D341Med (cell line): ENCODE results near the gene RNF4.
"Not testable (repeated sequence)": the region's sequence is repeated elsewhere in the genome, so short reads cannot be mapped to it uniquely, and the experiment has no call there.

Experiments
- DNase-seq: peaks from one replicate; pipeline ENCODE4 v3.0.0; 2012; ENCODE audit warnings: low spot score

RNF4 gene, protein sequence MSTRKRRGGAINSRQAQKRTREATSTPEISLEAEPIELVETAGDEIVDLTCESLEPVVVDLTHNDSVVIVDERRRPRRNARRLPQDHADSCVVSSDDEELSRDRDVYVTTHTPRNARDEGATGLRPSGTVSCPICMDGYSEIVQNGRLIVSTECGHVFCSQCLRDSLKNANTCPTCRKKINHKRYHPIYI

DNA sequence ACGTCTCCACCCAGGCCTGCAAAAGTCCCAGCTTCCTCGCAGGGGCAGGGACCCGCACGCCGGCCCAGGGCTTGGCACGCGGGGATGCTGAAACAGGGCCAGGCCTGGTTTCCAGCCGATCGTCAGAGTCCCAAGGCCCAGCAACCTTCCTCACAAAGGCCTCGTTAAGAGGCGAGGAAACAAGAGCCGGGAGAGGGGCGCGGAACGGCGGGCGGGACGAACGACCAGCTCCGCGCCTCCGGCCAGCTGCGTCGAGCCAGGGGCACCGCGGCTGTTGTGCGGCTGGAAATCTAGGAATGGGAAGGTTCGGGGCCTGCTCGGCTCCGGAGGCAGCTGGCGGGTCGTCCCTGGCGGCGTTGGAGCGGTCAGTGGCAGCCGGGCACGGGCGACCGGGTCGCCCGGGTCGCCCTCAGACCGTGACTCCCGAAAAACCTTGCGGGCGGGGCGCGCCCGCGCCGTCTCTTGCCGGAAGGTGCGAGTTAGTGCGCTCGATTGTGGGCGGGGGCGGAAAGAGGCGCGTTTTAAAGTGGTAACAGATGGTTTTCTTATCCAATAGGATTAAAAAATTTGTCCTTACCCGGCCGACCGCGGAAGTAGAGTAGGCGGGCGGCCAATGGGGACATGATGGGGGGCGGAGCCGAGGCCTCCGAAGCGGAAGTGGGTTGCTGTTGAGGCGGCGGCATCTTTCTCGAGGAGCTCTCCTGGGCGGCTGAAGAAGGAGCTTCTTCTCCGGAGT is at the start of gene RNF4:
RNF4 (plus strand) TSS at position 651 of the 736 bp plus-strand sequence. CDS start 21,388 bp downstream, outside the sequence.
- DNase-seq: peak; percentile 97

DNA sequence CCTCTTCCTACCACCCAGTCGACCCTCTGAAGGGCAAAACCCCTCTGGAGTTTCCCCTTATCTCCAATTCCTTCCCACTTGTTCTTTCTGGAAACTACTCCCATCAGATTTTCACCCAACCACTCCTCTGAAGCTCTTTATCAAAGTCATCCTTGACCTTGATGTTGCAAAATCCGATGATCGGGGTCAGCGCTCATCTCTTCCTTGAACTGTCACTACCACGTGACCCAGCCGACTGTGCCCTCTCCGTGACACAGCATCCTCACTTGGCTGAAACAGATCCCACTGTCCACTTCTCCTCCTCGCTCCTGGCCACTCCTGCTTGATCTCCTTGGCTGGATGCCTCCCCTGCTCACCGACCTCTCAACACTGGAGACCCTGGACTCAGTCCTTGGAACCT is 49.1 kb upstream of the RNF4 start:
- DNase-seq: no peak

DNA sequence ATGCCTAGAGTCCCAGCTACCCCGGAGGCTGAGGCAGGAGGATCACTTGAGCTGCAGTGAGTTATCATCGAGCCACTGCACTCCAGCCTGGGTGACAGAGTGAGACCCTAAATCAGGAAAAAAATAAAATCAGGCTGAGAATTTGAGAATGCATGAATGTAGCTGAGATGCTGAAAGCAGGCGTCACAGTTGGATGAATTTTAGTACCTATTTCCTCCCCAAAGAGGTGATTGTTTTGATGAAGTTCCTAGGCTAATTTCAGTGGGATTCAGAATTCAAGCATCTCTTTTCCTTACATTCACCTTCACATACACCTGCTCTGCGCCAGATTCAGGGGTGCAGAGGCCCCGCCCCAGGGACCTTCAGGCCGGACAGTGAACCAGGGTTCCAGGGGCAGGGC is 47.0 kb upstream of the RNF4 start:
- no peak for DNase-seq

DNA sequence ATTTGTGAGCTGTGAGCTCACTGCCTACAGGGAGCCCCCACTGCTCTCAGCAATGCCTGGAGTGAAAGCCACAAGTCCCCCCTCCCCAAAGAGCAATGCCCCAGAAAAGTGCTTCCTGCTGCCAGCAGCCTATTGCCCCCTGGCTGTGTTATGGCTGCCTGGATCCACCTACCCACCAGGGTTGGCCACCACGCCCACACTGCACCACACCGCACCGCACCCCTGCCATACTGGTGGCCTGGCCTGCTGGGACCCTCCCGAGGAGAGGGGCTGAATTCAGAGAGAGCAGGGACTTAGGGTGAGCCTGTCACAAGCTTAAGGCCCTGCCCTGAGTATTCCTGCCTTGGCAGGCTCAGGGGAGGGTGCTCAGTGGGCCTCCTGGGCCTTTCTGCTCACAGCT is 45.8 kb upstream of the RNF4 start:
- no peak for DNase-seq

DNA sequence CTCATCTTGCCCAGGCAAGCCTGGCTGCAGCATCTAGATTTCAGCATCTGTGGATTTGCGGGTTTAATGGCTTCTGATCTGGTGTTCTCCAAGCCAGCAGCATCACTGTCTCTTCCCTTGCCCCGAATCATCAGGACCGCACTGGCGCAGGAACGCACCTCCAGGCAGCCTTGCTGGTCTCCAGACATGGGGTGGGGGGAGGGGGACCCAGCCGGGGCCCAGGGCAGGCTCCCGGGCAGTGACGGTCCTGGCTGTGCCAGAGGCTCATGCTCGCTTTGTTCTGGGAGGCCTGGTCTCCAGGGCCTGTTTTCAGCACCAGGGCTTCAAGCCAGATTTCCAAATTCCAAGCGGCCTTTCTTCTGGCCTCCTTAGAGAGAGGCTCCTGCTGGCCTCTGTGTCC is 45.2 kb upstream of the RNF4 start:
- no peak for DNase-seq

DNA sequence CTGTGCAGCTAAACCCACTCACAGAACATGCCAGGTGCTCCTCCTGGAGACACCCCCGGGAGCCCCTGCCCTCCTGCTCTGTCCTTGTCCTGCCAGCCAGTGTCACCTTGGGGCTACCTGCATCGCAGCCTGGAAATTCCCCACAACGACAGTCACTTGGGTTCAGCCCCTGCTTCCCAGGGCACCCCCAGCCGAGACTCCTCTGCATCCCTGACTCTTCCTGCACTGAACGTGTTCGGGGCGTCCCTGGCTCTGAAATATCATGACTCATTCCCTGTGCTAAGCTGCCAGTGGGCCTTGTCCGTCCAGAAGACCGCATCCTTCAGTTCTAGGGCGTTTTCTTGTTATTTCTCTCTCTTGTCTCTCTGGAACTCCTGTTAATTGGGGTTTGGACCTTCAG is 44.3 kb upstream of the RNF4 start:
- no peak for DNase-seq

DNA sequence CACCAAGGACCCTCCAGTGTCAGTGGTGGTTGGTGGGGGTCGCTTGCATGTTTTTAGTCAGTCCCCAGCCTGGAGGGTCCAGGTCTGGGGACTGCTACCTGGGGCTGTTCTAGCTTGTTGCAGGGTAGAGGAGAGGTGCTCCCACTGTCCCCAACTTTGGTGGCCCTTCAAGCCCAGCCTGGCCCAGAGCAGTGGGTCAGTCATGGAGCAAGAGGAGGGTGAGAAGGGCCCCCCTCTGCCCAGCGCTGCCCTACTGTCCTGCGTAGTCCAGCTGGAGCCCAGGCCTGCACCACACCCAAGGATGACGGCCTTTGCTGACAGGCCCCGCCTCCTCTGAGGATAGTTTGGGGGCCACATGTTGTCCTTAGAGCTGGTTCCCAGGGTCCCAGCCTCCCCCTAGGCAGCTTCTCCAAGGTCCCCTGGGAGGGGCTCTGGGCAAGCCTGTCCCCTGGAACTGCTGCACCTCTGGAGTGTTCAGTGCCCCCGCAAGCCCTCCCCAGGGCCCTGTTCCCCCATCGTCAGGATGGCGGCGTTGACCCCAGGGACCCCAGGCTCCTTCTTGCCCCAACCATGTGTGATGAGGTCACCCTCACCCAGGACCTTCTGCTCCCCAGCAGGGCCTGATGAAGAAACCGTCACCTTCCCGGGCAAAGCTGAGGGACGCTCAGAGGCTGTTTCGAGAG is 43.4 kb upstream of the RNF4 start:
- no peak for DNase-seq

DNA sequence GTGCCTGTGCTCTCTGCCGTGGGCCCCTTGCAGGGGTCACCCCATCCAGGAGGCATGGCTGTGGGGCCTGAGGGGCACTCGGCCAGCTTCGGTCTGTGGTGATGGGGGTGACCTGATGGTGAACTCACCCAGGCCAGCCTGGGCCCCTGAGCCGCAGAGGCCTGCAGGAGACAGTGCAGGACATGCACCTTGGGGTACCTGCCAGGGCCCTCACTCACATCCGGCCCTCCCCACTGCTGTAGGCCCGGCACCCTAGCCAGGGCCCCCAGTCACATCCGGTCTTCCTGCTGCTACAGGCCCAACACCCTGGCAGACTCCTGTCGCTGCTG is 42.9 kb upstream of the RNF4 start:
- no peak for DNase-seq

DNA sequence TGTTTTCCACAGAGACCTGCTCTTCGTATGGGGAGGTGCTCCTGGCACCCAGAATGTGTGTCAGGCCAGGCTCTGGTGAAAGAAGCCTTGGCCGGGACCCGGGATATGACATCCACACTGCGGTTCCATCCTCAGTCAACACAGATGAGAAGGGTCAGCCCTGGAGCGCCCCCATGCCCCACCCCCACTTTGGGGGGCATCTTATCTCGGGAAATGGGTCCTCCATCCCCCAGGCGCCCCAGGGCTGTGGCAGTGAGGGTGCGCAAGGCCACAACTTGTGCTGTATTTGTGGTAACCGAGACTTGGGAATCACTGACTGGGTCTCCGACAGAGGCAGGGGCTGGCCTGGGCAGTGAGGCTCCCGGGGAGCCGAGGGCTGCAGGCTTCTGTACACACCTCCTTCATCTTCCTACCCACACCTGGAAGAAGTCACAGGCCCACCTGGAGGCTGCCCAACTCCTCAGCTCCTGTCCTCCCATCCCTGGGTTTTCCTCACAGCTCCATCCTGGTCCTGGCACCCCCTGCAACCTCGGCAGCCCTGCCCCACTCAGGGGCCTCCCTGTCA is 42.1 kb upstream of the RNF4 start:
- no peak for DNase-seq

DNA sequence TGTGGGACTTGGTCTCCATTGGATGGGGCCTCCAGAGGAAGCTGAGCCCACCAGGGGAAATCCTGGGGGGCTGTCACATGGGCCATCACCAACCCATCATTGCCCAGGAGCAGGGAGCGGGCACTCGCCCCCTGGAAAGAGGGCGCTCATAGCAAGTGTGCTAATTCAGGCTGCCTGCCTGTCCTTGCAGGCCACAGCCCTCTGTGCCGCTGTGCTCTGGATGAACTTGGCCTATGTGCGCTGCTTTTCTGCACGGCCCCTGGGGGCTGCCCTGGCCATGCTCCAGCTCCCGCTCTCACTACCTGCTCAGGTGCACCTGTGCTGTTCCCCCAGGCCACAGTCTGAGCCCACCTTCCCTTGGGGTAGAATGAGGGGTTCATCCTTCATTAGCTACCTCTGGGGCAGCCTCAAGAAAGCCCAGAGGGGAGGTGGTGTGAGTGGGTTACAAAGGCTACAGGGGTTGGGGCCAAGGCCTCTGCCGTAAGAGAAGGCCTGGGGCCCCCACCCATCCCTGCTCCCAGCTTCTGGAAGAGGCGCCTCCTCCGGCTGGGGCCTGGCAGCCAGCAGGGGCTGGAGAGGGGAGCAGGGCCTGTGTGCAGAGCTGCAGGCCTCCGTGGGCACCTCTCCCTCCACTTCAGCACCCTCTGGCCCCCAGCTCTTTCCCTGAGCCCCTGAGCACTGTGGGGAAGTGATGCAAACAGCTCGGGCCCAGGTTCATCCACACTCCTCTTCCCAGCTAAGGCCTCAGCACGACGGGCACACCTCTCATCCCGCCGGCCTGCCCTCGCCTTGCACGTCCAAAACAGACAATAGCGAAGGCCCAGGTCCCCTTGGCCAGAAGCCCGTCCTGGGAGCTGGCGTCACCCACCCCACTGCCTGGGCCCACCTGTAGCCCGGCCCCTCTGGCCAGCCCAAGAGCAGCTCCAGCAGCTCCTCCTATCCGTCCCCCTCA is 41.2 kb upstream of the RNF4 start:
- no peak for DNase-seq

DNA sequence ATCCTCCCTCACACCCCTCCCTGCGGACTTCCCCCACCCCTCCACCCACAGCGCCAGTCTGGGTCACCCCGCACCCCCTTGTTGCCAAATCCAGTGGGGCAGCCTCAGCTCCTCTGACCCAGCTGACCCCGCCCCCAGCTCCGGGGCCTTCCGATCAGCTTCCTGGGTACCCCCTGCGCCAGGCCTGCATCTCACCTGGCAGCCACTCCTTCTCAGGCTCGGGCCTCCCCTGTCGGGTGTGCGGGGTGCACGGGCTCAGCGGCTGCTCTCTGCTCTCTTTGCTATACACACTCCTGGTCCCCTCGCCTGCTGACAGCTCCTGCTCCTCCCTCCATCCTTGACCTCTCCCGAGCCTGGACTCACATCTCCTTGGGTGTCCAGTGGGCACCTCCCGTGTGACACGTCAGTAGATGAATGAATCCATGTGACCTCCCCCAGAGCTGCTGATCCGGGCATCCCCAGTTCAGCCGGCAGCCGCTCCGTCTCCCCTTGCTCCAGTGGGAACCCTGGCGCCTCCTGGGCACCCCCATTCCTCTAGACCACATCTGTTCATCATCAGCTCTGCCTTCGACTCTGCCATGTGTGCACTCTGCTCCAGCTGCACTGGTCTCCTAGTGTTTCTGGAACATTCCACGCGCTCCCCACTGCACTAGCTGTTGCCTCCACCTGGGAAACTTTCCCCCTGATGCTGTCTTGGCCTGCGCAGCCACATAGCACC is 40.3 kb upstream of the RNF4 start:
- DNase-seq: no peak

DNA sequence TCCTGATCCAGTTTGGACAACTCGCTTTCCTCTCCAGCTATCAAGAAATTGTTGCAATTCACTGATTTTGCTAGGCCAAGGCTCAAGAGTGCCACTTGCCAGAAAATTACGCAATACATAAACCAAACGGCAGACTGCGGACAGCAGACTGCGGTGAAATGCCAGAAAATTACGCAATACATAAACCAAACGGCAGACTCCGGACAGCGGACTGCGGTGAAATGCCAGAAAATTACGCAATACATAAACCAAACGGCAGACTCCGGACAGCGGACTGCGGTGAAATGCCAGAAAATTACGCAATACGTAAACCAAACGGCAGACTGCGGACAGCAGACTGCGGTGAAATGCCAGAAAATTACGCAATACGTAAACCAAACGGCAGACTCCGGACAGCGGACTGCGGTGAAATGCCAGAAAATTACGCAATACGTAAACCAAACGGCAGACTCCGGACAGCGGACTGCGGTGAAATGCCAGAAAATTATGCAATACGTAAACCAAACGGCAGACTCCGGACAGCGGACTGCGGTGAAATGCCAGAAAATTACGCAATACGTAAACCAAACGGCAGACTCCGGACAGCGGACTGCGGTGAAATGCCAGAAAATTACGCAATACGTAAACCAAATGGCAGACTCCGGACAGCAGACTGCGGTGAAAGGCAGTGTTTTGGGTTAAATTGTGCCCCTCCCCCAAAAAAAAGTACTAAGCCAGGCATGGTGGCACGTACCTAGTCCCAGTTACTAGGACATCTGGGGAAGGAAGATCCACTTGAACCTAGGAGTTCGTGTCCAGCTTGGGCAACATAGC is 38.8 kb upstream of the RNF4 start:
- DNase-seq: not testable (repeated sequence)

DNA sequence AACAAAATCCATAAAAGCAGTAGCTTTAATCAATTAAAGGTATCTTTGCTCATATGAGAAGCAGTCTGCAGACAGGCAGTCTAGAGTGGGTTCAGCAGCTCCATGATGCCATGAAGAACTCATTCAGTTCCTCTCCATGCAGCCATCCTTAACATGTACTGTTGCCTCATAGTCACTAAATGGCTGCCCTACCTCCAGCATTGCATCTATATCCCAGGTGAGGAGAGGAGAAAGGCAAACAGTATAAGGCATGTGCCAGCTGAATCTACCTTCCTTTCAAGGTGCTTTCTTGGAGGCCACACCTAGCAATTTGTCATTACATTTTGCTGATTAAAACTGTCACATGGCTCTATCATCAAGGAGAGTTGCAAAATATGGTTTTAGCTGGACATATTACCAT is 36.9 kb upstream of the RNF4 start:
- DNase-seq: no peak

DNA sequence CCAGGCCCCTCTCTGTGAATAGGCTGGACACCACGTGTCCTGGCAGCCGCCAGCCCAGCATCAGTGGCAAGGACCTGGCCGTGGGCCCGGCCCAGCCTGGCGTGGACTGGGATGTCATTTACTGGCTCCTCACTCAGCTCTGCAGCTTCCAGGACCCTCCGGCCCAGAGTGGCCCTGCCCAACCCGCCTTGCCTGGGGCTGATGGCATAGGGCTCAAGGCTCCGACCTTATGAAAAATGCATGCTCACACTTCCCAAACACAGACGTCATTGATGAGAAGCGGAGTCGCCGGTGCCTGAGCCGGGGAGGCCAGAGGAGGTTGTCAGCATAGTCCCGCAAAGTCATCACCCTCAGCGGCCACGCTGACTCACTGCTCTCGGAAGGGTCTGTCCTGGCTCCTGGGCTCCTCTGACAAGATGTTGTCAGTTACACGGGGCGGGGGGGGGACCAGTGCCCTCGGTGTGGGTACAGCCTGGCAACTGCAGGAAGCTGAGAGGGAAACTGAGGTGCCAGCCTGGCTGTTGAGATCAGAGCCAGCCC is 35.8 kb upstream of the RNF4 start:
- DNase-seq: no peak

DNA sequence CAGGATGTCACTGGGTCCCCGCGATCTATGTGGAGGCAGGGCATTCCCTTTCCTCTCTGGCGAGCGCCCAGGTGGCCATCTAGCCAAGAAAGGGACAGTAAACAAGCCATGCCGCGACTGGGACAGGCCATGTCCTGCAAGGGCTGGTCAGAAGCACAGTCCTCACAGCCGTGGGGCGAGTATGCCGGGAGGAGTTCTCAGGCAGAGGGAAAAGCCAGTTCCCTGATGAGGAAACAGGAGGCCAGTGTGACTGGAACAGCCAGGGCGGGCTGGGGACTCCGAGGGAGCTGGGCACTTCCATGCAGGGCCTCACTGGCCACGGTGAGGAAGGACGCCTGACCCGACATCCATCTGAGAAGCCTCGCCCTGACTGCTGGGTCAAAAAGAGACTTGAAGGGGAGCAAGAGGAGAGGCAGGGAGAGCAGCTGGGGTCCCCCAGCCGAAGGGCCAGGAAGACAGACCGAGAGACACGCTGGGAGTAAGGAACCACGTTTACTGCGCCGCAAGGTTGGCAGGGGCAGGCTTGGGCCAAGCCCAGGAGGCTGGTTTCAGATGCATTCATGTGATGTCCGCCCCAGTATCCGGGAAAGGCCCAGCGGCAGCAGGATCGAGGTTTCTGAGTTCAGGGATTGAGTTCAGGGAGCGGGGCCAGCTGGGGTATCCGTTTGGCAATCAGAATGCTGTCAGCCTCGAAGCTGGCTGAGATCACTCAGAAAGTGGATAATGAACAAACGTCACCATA is 35.1 kb upstream of the RNF4 start:
- no peak for DNase-seq

DNA sequence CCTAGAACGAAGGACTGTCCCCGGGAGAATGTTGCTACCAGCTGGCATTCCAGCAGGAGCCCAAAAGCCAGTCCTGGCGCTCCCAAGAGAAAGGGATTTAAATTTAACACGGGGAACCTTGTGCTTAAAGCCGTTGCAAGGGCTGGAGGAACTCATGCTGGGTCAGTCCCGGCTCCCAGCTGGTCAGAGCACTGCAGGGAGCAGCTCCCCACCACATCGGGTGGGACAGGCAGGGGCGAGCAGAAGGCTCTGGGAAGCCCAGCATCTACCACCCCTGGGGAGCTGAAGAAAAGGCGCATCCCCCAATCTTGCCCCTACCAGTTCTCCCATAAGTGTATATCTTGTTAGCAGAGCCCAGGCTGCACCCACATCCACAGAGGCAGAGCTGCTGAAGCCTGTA is 34.5 kb upstream of the RNF4 start:
- peak; percentile 58 for DNase-seq

DNA sequence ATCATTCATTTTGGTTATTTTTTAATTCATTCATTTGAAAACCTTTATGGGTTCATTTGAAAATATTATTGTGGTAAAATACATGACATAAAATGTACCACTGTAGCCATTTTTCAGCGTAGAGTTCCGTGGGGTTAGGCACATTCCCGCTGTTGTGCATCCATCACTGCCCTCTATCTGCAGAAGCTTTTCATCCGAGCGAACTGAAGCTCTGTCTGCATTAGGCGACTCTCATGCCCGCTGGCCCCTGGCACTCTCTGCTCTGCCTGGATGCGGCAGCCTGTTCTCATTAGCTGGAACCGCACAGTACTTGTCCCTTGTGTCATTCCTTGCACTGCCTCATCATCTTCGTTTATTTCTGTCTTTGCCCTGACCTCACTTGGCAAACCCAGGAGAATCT is 32.6 kb upstream of the RNF4 start:
- DNase-seq: no peak

DNA sequence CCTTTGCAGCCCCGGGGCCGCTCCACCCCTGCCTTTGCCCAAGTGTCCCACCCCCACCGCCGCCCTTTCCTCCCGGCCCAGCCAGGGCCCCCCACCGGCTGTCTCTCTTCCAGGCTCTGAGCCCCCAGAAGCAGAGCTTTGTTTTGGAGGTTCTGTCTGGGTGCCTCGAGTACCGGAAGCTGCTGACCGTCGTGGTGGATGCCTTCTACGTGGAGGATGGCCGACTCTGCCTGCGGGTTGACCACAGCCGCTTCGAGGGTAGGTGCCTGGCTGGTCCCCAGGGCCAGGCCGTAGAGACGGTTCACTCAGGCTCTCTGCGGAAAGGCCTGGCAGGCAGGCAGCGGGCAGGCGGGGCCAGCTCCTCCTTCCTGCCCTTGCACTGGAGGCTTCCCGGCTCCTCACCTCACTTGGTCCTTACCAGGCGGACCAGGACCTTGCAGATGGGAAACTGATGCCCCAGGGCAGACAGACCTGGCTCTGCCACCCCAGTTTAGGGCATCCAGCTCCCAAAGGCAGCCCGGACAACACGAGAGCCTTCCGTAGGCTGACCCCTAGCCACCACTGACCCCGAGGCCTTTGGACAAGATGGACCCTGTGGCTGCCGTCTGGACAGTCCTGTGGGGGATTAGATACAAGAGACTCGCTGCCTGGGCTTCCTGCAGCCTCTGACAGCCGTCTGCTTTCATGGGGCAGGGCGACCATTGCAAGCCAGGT is 32.0 kb upstream of the RNF4 start:
- DNase-seq: no peak
